GM19463 (cell line): ENCODE data around the gene COL21A1.
"Not testable (repeated sequence)": the region's sequence is repeated elsewhere in the genome, so short reads cannot be mapped to it uniquely, and the experiment has no call there.

ENCODE experiments used
- ATAC-seq: cut with Tn5 transposase; IDR thresholded peaks from one replicate; pipeline ENCODE4 v1.9.1; 2021; ENCODE audit warnings: mild to moderate bottlenecking, moderate library complexity; ENCODE audit not compliant: unreplicated experiment

COL21A1 gene

GRCh38 chr6:56246881-56247653 lies at the start of gene COL21A1:
TSS of gene COL21A1 (minus strand) at chr6:56247580. CDS start at chr6:56182618, 64,962 bp downstream.
- no peak for ATAC-seq

- ATAC-seq, result no peak
These were observed 46.4 kb upstream of the COL21A1 start for GRCh38 chr6:56293781-56294180.

- ATAC-seq, result no peak
These were observed 45.3 kb upstream of the COL21A1 start for GRCh38 chr6:56292505-56293181.

GRCh38 chr6:56291302-56291917 lies 44.0 kb upstream of the COL21A1 start:
- no peak for ATAC-seq

GRCh38 chr6:56289721-56290120 lies 42.3 kb upstream of the COL21A1 start:
- ATAC-seq, result no peak

- ATAC-seq, result no peak
These were observed 41.0 kb upstream of the COL21A1 start for GRCh38 chr6:56288347-56288746.

- no peak for ATAC-seq
These were observed 35.0 kb upstream of the COL21A1 start for GRCh38 chr6:56282391-56282790.

GRCh38 chr6:56280126-56280525 lies 32.7 kb upstream of the COL21A1 start:
- ATAC-seq, result no peak

- peak; percentile 53 for ATAC-seq
These were observed 32.1 kb upstream of the COL21A1 start for GRCh38 chr6:56279331-56280080.

- ATAC-seq, result no peak
These were observed 30.8 kb upstream of the COL21A1 start for GRCh38 chr6:56278171-56278591.

- ATAC-seq, result no peak
These were observed 23.5 kb upstream of the COL21A1 start for GRCh38 chr6:56270812-56271441.

- no peak for ATAC-seq
These were observed 20.9 kb upstream of the COL21A1 start for GRCh38 chr6:56268266-56268665.

GRCh38 chr6:56266011-56266410 lies 18.6 kb upstream of the COL21A1 start:
- ATAC-seq, result no peak

- no peak for ATAC-seq
These were observed 16.4 kb upstream of the COL21A1 start for GRCh38 chr6:56263596-56264315.

GRCh38 chr6:56260593-56260992 lies 13.2 kb upstream of the COL21A1 start:
- not testable (repeated sequence) for ATAC-seq

- ATAC-seq, result no peak
These were observed 12.1 kb upstream of the COL21A1 start for GRCh38 chr6:56259234-56260077.

- ATAC-seq, result no peak
These were observed 8.0 kb upstream of the COL21A1 start for GRCh38 chr6:56255349-56255748.

- no peak for ATAC-seq
These were observed 2.9 kb upstream of the COL21A1 start for GRCh38 chr6:56250266-56250665.

- ATAC-seq, result no peak
These were observed 308 bp upstream of the COL21A1 start for GRCh38 chr6:56247654-56248122.
